MG63 (cell line): ENCODE data around the gene GAS2L1. TPM values are rescaled to one million over a fixed set of nuclear protein-coding genes. Genes with fewer than 3 reads are reported as not detected.
"Not testable (repeated sequence)": the region's sequence is repeated elsewhere in the genome, so short reads cannot be mapped to it uniquely, and the experiment has no call there.

Experiments used
- DNase-seq: peaks from one replicate; pipeline ENCODE4 v3.0.0-alpha.2; 2020
- H3K27me3 ChIP-seq: fragments of 250-450 bp; sonication (Bioruptor Pico); 2 replicates; pipeline ENCODE4 v1.5.1; 2020; ENCODE audit warnings: mild to moderate bottlenecking, moderate library complexity
- H3K36me3 ChIP-seq: fragments of 250-450 bp; sonication (Bioruptor Pico); 2 replicates; pipeline ENCODE4 v1.5.1; 2020; ENCODE audit warnings: mild to moderate bottlenecking, moderate library complexity
- H3K4me3 ChIP-seq: fragments of 250-450 bp; sonication (Bioruptor Pico); 2 replicates; pipeline ENCODE4 v1.5.1; 2020; ENCODE audit warnings: mild to moderate bottlenecking, moderate library complexity
- H3K9me3 ChIP-seq: fragments of 250-450 bp; sonication (Bioruptor Pico); 2 replicates; pipeline ENCODE4 v1.5.1; 2020; ENCODE audit warnings: mild to moderate bottlenecking, moderate library complexity
- total RNA-seq: library from RNA; depleted of rRNA; stranded (reverse); fragments of >200 nt; shearing (Covaris generic); gene quantifications from 2 replicates; pipeline ENCODE4 v1.2.3, GENCODE V29; 2014; ENCODE audit warnings: low replicate concordance

The GAS2L1 gene
- total RNA-seq, 1 experiment from 2014 or later = 15.5 TPM

DNA sequence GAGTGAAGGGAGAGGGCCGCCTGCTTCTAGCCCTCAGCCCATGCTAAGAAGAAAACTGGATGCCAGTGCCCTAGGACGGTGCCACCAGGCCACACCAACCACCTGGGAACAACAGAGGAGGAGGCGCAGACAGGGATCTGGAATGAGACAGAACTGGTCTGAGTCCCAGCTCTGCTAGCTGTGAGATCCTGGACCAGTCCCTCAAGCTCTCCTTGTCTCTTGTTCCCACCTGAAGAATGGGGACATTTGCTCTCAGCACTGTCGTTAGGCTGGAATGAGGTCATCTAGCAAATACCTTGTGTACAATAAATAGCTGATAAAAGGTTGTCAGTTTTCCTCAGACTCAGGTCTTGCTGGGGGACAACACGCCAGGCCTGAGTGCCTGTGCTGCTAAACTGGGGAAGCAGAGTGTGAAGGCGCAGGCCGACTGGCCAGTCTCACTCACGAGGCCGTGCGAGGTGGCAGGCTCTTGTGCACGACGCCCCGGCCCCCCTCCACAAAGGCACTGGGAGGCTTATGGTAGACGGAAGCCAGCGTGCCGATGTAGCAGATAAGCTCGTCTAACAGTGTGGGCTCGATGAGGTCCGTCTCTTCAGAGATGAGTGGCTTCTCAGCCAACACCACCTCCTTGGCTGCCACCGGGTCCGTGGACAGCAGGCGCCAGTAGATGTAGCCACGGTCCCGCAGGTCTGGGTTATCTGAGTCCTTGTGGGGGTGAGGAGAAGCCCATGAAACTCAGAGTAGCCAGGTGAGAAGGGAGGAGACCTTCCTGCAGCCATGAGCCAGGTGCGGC is 34.8 kb downstream of the GAS2L1 start:
- Histone ChIP-seq H3K4me3 (no peak overlapping the region), H3K36me3 (peaks cover 45% of the 10 kb centered on the region), H3K27me3 (no peaks in the 10 kb centered on the region), H3K9me3 (no peaks in the 10 kb centered on the region)
- no peak for DNase-seq

DNA sequence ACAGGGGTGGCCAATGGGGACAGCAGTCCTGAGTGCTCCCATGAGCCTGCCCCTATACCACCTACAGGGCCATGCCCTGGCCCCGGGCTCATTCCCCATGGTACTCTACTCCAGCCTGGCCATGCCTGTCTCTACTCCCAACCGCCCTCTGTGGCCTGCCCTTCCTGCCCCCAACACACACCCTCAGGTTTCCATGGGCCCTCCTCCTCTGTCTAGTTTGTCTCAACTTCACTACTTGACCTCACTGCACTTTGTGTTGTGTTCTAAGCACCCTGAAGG is 35.3 kb downstream of the GAS2L1 start:
- Histone ChIP-seq H3K36me3 (peaks cover 45% of the 10 kb centered on the region), H3K9me3 (no peaks in the 10 kb centered on the region), H3K27me3 (no peaks in the 10 kb centered on the region), H3K4me3 (no peak overlapping the region)
- DNase-seq = no peak

DNA sequence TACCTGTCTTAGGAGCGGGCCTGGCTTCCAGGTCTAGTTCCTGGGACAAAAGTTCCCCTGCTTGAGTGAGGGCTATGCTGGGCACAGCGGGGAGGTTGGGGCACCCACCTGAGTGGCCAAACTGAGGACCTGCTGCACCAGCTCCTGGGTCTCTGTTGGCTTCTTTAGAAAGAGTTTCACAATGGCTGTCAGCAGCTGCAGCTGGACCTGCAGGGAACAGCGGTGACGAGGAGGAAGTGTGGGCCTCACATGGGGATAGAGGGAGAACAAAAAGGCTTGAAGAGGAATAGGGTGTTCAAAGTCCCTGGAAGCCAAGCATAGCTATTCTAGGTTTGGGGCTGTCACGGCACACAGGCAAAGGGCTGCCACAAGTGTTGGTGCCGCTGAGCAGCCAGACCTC is 35.7 kb downstream of the GAS2L1 start:
- no peak for DNase-seq
- Histone ChIP-seq H3K36me3 (peaks cover 49% of the 10 kb centered on the region), H3K9me3 (no peaks in the 10 kb centered on the region), H3K27me3 (no peaks in the 10 kb centered on the region), H3K4me3 (no peak overlapping the region)

DNA sequence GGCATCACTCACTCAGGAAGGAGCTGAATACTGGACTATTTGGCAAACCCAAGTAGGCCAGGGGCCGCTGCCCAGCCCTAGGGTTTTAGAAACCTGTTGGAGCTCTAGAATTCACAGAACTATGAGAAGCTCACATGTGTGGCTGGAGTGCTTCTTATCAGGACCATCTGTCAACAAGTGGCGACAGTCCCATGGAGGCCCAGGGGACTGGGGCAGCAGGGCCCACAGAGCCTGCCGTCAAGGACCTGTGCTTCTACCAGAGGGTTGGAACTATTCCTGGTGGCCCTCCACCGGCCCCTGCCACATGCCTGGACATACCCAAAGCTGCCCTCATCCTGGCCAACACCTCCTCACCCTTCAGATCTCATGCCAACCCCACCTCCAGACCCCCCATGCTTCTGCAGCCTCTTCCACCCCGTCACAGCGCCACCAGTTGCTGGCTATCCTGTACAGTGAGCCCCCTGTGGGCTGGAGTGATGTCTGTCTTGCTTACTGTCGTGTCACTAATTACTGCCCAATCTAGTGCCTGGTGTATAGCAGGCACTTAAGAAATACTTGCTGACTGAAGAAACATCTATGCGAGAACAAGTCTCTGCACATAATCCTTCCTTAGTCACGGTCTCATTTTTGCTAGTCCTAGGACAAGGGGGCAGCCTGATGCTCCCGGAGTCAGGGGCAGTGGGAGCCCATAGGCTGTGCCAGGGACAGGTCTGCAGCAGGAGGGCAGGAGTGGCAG is 36.3 kb downstream of the GAS2L1 start:
- Histone ChIP-seq H3K27me3 (no peaks in the 10 kb centered on the region), H3K4me3 (no peak overlapping the region), H3K9me3 (no peaks in the 10 kb centered on the region), H3K36me3 (peaks cover 54% of the 10 kb centered on the region)
- DNase-seq = no peak

DNA sequence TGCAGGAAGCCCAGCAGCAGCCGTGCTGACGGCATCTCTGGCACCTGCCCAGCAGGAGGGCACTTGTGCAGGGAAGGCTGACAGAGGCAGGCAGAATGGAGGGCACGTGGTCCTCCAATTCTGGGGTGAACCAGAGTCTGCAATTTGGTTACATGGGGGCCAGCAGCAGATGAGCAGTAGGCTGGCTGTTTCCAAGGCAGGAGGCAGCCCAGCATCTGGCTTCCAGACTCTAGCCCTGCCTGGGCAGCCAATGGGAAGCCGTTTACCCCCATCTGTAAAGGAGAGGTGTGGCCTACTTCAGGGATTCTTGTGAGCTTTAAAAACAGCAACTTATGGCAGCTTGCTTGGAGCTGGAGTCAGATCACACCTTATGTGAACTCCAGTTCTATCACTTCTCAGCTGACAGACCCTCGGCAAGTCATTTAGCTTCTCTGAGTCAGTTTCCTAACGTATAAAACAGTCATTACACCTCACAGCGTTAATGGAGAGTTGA is 36.9 kb downstream of the GAS2L1 start:
- H3K9me3 ChIP-seq = no peaks in the 10 kb centered on the region
- DNase-seq = no peak
- H3K4me3 ChIP-seq = no peak overlapping the region
- H3K27me3 ChIP-seq = no peaks in the 10 kb centered on the region
- peaks cover 59% of the 10 kb centered on the region for H3K36me3 ChIP-seq

DNA sequence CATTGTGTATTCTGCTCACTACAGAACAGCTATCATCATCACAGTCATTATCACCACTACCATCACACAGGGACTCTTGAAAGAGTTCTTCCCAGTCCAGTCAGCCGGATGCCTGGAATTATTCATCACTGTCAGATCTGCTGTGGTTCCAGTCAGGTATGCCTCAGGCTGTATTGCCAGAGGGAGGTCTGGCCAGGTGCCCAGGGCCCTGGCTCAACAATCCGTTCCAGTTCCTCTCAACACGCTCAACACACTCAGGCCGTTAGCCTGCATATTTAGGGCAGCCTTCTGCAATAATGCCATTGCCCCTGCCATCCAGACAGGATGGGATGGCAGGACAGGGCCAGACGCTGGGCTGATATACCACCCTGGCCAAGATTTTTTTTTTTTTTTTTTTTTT is 37.7 kb downstream of the GAS2L1 start:
- DNase-seq = peak; percentile 93

DNA sequence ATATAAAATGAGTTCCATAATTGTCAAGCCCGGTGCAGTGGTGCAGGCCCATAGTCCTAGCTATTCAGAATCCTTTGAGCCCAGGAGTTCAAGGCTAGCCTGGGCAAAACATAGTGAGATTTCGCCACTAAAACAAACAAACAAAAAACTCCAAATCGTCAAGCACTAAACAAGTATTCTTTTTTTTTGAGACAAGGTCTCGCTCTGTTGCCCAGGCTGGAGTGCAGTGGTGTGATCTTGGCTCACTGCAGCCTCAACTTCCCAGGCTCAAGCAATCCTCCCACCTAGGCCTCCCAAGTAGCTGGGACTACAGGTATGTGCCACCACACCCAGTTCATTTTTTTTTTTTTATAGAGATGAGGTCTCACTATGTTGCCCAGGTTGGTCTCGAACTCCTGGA is 38.4 kb downstream of the GAS2L1 start:
- DNase-seq, H3K27me3 ChIP-seq, H3K9me3 ChIP-seq, H3K4me3 ChIP-seq: not testable (repeated sequence)
- peaks cover 55% of the 10 kb centered on the region for H3K36me3 ChIP-seq

More for the DNA sequence above, 37.7 kb downstream of the GAS2L1 start:
- H3K4me3 ChIP-seq = no peak overlapping the region
- no peaks in the 10 kb centered on the region for H3K27me3 ChIP-seq
- peaks cover 59% of the 10 kb centered on the region for H3K36me3 ChIP-seq
- H3K9me3 ChIP-seq = no peaks in the 10 kb centered on the region

DNA sequence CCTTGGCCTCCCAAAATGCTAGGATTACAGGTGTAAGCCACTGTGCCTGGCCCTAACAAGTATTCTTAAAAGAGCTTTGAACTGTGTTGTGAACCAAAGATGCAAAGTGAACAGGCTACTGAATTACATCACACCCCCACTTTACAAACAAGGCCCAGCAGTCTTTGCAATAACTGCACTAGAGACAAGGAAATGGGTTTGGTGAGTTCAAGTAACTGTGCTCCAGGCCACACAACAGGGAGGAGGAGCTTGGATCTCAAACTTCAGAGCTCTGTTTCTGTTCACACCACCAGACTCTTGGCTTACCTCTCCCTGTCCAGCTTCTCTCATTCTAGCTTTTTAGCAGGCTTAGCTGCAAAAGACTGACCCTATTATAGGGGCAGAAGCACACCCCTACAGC is 39.5 kb downstream of the GAS2L1 start:
- Histone ChIP-seq H3K4me3 (no peak overlapping the region), H3K9me3 (no peaks in the 10 kb centered on the region), H3K36me3 (peaks cover 52% of the 10 kb centered on the region), H3K27me3 (no peaks in the 10 kb centered on the region)
- no peak for DNase-seq

DNA sequence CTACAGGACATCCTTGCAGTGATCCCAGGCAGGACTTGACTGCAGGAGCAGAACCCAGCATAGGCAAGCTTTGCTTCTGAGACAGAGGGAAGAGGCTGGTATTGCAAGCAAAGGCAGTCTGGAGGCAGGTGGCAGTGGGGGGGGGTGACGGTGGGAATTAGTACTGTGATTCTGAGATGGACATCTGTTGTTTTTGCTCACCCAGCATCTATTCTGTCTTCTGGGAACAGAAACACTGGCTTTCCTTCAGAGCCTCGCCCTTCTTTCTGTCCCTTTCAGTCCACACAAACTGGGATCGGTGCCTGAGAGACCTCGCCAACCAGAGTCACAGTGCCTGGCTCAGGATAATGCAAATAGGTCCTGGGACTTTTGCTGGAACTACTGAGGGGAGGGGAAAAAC is 40.2 kb downstream of the GAS2L1 start:
- DNase-seq = no peak
- Histone ChIP-seq H3K9me3 (no peaks in the 10 kb centered on the region), H3K27me3 (no peaks in the 10 kb centered on the region), H3K36me3 (peaks cover 48% of the 10 kb centered on the region), H3K4me3 (no peak overlapping the region)

DNA sequence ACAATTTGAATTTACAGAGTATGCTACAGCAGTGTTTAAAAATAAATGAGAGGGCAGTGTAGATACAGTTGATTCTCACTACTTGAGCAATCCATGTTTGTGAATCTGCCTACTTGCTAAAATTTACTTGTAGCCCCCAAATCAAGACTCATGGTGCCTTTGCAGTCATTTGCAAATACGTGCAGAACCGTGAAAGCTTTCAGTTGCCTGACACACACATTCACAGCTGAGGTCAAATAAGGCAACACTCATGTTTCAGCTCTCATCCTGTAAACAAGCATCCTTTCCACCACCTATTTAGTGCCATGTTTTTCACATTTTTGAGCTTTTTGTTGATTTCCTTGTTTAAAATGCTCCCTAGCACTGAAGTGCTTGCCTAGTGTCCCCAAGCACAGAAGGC is 41.6 kb downstream of the GAS2L1 start:
- H3K4me3 ChIP-seq = no peak overlapping the region
- no peaks in the 10 kb centered on the region for H3K9me3 ChIP-seq
- no peaks in the 10 kb centered on the region for H3K27me3 ChIP-seq
- peaks cover 44% of the 10 kb centered on the region for H3K36me3 ChIP-seq
- no peak for DNase-seq

DNA sequence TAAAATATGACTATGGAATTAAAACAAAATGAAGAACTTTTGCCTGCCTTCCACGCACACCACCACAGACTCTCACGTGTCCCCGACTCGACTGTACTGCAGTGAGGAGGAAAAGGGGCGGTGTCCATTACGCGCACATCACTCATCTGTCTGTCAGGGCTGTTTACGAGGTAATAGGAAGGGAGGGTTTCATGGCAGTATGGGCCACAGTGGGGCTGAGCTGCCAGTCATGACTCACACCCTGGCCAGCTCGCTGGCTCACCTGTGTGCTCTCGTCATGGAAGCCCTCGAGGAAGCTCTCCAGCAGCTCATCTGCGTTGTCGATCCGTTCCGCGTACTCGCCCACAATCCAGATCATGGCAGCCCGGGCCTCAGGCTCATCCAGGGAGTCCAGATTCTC is 42.5 kb downstream of the GAS2L1 start:
- DNase-seq = no peak
- no peaks in the 10 kb centered on the region for H3K9me3 ChIP-seq
- H3K4me3 ChIP-seq = no peak overlapping the region
- peaks cover 37% of the 10 kb centered on the region for H3K36me3 ChIP-seq
- H3K27me3 ChIP-seq = no peaks in the 10 kb centered on the region

DNA sequence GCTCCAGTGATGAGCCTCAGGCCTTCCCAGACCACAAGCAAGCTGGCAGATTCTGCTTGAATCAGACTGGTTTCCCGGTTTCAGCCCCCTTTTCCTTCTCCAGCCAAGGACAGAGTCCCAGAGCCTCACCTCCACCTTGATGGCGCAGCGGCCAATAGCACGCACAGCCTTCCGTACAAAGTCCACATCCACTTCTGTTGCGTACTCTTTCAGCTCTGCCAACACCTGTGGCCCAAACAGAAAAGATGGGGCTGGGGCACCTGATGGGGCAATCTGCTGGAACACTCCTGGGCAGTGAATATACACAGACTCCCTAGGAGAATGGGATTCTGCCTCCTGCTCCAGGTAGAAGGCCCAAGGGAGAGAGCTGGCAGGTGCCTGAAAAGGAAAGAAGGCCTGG is 44.6 kb downstream of the GAS2L1 start:
- DNase-seq = no peak
- Histone ChIP-seq H3K27me3 (no peaks in the 10 kb centered on the region), H3K4me3 (no peak overlapping the region), H3K36me3 (peaks cover 37% of the 10 kb centered on the region), H3K9me3 (no peaks in the 10 kb centered on the region)

DNA sequence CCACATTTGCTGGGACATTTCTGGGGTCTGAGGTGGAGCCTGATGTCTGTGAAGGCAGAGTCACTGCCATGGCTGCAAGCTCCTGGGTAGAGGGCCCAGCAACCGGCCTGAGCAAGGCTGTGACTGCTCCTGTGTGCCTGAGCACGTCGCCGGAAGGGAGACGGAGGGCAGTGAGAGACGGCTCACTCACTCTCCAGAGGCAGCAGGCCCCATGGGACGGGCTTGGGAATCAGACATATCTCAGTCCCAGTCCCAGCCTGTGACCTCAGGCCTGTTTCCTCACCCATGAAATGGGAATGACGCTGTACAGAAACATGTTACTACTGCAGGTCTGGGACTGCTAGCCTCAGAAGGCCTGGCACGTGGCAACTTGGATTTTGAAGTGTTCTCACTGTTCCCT is 45.4 kb downstream of the GAS2L1 start:
- Histone ChIP-seq H3K9me3 (no peaks in the 10 kb centered on the region), H3K4me3 (no peak overlapping the region), H3K36me3 (peaks cover 33% of the 10 kb centered on the region), H3K27me3 (no peaks in the 10 kb centered on the region)
- DNase-seq = no peak

DNA sequence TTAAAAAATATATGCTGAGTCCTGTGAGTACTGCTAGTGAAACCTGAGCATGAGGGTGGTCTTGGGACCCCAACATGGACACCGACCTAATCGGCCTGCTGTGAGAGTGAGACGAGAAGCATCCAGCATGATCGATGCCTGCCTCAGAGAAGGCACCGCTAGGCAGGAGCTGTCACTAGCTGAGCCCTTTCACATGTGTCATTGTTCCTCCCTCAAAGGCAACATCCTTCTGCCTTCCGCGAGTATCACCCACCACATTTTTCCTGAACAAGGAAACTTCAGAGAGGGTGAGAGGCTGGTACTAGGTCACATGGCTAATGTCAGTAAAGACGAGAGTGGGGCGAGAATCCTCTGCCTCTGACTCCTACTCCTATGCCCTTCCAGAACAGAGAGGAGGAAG is 46.3 kb downstream of the GAS2L1 start:
- Histone ChIP-seq H3K9me3 (no peaks in the 10 kb centered on the region), H3K27me3 (no peaks in the 10 kb centered on the region), H3K4me3 (no peak overlapping the region), H3K36me3 (peaks cover 24% of the 10 kb centered on the region)
- DNase-seq = no peak

DNA sequence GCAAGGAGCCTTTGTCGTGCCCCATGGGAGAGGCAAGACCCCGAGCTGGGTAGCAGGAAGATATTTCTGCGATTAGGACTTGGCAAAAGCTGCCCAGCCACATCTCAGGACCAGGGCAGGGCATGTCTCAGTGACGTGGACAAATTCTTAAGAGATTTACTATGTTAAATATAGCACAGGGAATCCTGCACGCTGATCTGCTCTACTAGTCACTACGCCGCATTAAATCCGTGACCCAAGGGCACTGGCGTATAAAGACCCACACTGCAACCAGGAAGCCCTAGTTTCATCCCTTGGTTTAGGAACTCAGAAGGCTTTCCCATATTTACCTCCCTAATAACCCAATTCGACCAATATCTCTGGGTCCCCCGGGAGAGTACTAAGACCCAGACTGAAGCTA is 46.8 kb downstream of the GAS2L1 start:
- no peak for DNase-seq
- Histone ChIP-seq H3K4me3 (no peak overlapping the region), H3K36me3 (peaks cover 25% of the 10 kb centered on the region), H3K9me3 (no peaks in the 10 kb centered on the region), H3K27me3 (no peaks in the 10 kb centered on the region)

DNA sequence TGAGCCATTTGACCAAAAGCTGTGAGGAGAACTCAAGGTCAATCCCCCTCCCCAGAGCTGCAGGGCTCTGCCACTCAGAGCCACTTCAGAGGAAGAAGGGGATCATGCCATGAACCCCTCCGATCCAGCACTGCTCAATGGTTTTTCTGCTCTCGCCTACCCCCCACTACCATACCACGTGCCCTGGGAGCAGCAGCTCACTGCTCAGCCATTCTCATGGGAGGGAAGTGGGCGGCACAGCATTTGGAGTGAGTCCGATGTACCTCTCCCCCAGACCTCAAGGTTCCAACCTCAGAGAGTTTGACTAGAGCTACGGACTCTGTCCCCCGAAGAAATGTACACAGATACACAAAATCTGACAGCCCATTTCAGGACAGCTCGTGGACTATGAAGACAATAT is 47.4 kb downstream of the GAS2L1 start:
- H3K27me3 ChIP-seq = no peaks in the 10 kb centered on the region
- no peak for DNase-seq
- no peak overlapping the region for H3K4me3 ChIP-seq
- peaks cover 31% of the 10 kb centered on the region for H3K36me3 ChIP-seq
- no peaks in the 10 kb centered on the region for H3K9me3 ChIP-seq

DNA sequence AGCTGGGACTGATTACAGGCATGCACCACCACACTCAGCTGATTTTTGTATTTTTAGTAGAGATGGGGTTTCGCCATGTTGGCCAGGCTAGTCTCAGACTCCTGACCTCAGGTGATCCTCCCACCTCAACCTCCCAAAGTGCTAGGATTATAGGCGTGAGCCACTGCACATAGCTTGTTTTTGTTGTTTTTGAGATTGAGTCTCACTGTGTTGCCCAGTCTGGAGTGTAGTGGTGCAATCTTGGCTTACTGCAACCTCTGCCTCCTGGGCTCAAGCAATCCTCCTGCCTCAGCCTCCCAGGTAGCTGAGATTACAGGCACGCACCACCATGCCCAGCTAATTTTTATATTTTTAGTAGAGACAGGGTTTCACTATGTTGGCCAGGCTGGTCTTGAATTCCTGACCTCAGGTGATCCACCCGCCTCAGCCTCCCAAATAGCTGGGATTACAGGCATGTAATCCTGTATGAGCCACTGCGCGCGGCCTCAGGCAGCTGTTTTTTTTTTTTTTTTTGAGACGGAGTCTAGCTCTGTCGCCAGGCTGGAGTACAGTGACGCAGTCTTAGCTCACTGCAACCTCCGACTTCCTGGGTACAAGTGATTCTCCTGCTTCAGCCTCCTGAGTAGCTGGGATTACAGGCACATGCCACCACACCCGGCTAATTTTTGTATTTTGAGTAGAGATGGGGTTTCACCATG is 50.9 kb downstream of the GAS2L1 start:
- H3K4me3 ChIP-seq, H3K27me3 ChIP-seq, H3K9me3 ChIP-seq, DNase-seq: not testable (repeated sequence)
- H3K36me3 ChIP-seq = peaks cover 28% of the 10 kb centered on the region
